Right lobe of liver (tissue), 6 donors: Measurements from ENCODE around the gene CPEB4. TPM values are rescaled to one million over a fixed set of nuclear protein-coding genes. Genes with fewer than 3 reads are reported as not detected.
A peak's percentile ranks its signal among the peaks of the same experiment; 100 is the strongest.

Experiments used
- ATAC-seq, 4 donors: fragments of 200-7000 bp; cut with Tn5 transposase; one replicate each; pipeline ENCODE4 v1.9.1; 2020; ENCODE audit warnings: mild to moderate bottlenecking in 4 of 4, moderate library complexity in 4 of 4
- DNase-seq, 3 donors: peaks; one replicate each; pipeline ENCODE4 v3.0.0-alpha.2; 2020
- H3K27ac ChIP-seq, 3 donors: fragments of 200-600 bp; one replicate each; pipeline ENCODE4 v1.8.0; 2022
- H3K27me3 ChIP-seq, 2 donors: fragments of 200-600 bp; one replicate each; pipeline ENCODE4 v1.8.0; 2022
- H3K36me3 ChIP-seq, 4 donors: fragments of 200-600 bp; sonication (generic) in 1 of 4; one replicate each; pipeline versions ENCODE4 v1.5.1 to v1.8.0; 2017 to 2022; ENCODE audit warnings: control low read depth in 1 of 4
- H3K4me1 ChIP-seq, 4 donors: fragments of 200-600 bp; sonication (generic) in 1 of 4; one replicate each; pipeline versions ENCODE4 v1.5.1 to v1.8.0; 2017 to 2022; ENCODE audit warnings: control low read depth in 1 of 4
- H3K4me3 ChIP-seq, 3 donors: fragments of 200-600 bp; one replicate each; pipeline ENCODE4 v1.8.0; 2022
- H3K9me3 ChIP-seq, 4 donors: fragments of 200-600 bp; sonication (generic) in 1 of 4; one replicate each; pipeline versions ENCODE4 v1.5.1 to v1.8.0; 2017 to 2022; ENCODE audit warnings: control low read depth in 1 of 4
- CTCF ChIP-seq, 4 donors: fragments of 200-600 bp in 3 of 4; fragments of 450-650 bp in 1 of 4; IDR thresholded peaks; one replicate each; pipeline versions ENCODE4 v1.5.1 to v1.8.0; 2016 to 2022; ENCODE audit warnings: antibody characterized with exemption in 4 of 4, mild to moderate bottlenecking in 2 of 4
- POLR2A ChIP-seq: fragments of 450-650 bp; IDR thresholded peaks from one replicate; pipeline ENCODE4 v1.6.1; 2017; ENCODE audit warnings: antibody characterized with exemption, mild to moderate bottlenecking
- WGBS: methylation state at CpG from one replicate; pipeline ENCODE4 v1.1.6; 2018; ENCODE audit warnings: low coverage, low lambda C conversion rate; ENCODE audit not compliant: insufficient coverage; ENCODE audit errors: missing lambda C conversion rate; 5-methylcytosine and 5-hydroxymethylcytosine counted together
- intact Hi-C, 2 donors: fragments of 100-400 bp; cut with DNase I; formaldehyde crosslinking; loops; one replicate each; pipeline versions ENCODE4 v1.11.2 to v1.14.1; 2022
- long read RNA-seq: library from polyadenylated mRNA; unstranded; transcript quantifications from one replicate; pipeline ENCODE4 v2.0.0, GENCODE V29; 2019
- total RNA-seq, 6 experiments: library from RNA; depleted of rRNA in 2 of 6; stranded (reverse); fragments of >200 nt in 2 of 6; fragmentation: NEBNext Ultra II Directional in 3 of 6; extraction: Animal tissue kit (Norgen Biotek cat#: 25700) in 3 of 6; gene quantifications; one replicate each; pipeline versions ENCODE4 v1.1.0 to v1.2.4, GENCODE V29; 2016 to 2023
- donor health status: DM: no; HTN: yes; CAD: no.
- donor health status: DM: no; HTN: no; CAD: no.
- donor health status: DM: no; HTN: no; CAD: no.
- donor health status: DM: no; HTN: yes; CAD: no.
- donor health status: DM: no; HTN: yes; CAD: no.

The CPEB4 gene
- 10 to 100 TPM; 27.3 to 49.9 (median 40.0) TPM for total RNA-seq
- long read RNA-seq, partial matches to known transcripts = 0 of 2 reads
- long read RNA-seq, other reads (novel, unspliced or antisense) = 2 of 2 reads

GRCh38 chr5:173887610-173888472 is at the start of gene CPEB4:
Gene CPEB4, plus strand, starts transcription at chr5:173888349. Its CDS starts 1,385 bp downstream, at chr5:173889734.
- peak within 1 kb of the TSS; percentile 70 to 78 (median 72) for H3K4me3 ChIP-seq
- intact Hi-C loops = no loop called here
- no peaks in the 10 kb centered on the region for H3K27me3 ChIP-seq
- DNase-seq (peak; percentile 99 to 100 (median 100)), ATAC-seq (peak; percentile 84 to 94 (median 90))
- no peaks in the 10 kb centered on the region for H3K9me3 ChIP-seq
- no peaks in the 10 kb centered on the region for H3K36me3 ChIP-seq
- H3K4me1 ChIP-seq = peaks cover 0 to 18% (median 7%) of the 10 kb centered on the region in 4 donors
- peak within 1 kb of the TSS; percentile 94 to 97 (median 95) for H3K27ac ChIP-seq
- WGBS = 2% methylated on average over 29 of the region's 55 CpGs
- peak; percentile 98 for TF ChIP-seq POLR2A
- no peak for TF ChIP-seq CTCF (IDR thresholded peaks at IDR 0.05)

GRCh38 chr5:173839117-173839713 is 48.9 kb upstream of the CPEB4 start:
- no peak overlapping the region for H3K4me3 ChIP-seq
- no peak for DNase-seq
- TF ChIP-seq CTCF (IDR thresholded peaks at IDR 0.05) (no peak), POLR2A (no peak)
- peak in 1 of 4 donors; percentile 93 for ATAC-seq
- WGBS = 68% methylated on average over 4 of the region's 5 CpGs
- intact Hi-C loops = no loop called here
- no peaks in the 10 kb centered on the region for H3K36me3 ChIP-seq
- no peaks in the 10 kb centered on the region for H3K9me3 ChIP-seq
- H3K27me3 ChIP-seq = no peaks in the 10 kb centered on the region
- H3K27ac ChIP-seq = no peak overlapping the region
- H3K4me1 ChIP-seq = no peaks in the 10 kb centered on the region

GRCh38 chr5:173840111-173840983 is 47.8 kb upstream of the CPEB4 start:
- no peak for DNase-seq
- no peaks in the 10 kb centered on the region for H3K36me3 ChIP-seq
- no peak for TF ChIP-seq POLR2A
- TF ChIP-seq CTCF (IDR thresholded peaks at IDR 0.05) = no peak
- no peak overlapping the region for H3K4me3 ChIP-seq
- no peaks in the 10 kb centered on the region for H3K4me1 ChIP-seq
- H3K9me3 ChIP-seq = no peaks in the 10 kb centered on the region
- no peak overlapping the region for H3K27ac ChIP-seq
- no peak for ATAC-seq
- WGBS = 86% methylated on average over 4 of the region's 6 CpGs
- no peaks in the 10 kb centered on the region for H3K27me3 ChIP-seq
- intact Hi-C loops = no loop called here

- DNase-seq (no peak), ATAC-seq (no peak)
- no peaks in the 10 kb centered on the region for H3K4me1 ChIP-seq
- H3K4me3 ChIP-seq = no peak overlapping the region
- 94% methylated on average over 3 of the region's 3 CpGs for WGBS
- H3K9me3 ChIP-seq = no peaks in the 10 kb centered on the region
- TF ChIP-seq POLR2A (no peak), CTCF (IDR thresholded peaks at IDR 0.05) (no peak)
- no peak overlapping the region for H3K27ac ChIP-seq
- no peaks in the 10 kb centered on the region for H3K36me3 ChIP-seq
- intact Hi-C loops = no loop called here
- no peaks in the 10 kb centered on the region for H3K27me3 ChIP-seq
Observed at GRCh38 chr5:173841710-173842109, 46.4 kb upstream of the CPEB4 start.
